ENCODE measurements around the gene GNAI2.

GNAI2 gene

DNA sequence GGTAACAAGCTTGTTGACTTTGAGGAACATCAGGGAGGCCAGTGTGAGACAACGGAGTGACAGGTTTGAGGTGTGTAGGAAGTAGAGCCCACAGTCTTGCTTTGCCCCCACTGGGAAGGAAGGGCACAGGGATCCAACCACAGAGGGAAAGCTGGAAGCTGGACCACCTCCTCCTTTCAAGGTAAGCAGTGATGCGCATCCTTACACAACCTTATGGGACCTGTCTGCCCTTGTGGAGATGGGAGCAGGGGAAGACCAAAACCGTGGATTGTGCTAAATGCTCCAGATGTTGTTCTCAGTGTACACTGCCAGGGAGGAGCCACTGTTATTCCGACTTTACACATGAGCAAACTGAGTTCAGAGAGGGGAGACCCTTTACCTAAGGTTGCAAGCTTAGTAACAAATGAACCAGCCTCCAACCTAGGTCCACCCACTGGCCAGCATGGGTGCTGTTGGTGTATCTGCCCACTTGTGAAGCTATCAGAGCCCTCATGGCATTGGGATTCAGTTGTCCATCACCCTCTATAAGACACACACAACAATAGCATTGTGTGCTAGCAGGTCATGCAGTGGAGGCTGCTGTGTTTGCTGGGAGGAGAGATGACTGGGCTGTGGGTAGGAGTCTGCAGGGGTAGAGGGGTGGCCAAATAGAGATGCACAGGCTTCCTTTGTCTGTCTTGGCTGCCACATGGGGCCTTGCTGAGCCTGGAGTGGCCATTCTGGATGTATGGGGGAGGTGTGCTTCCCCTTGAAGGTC, 42.3 kb downstream of the GNAI2 start:
- TF ChIP-seq SIN3A (IDR thresholded peaks at IDR 0.05; ENCODE audit: borderline replicate concordance, insufficient read depth, low read length) (no peak), TAF1 (IDR thresholded peaks at IDR 0.05; ENCODE audit: borderline replicate concordance, insufficient read depth, low read length) (no peak), REST (IDR thresholded peaks at IDR 0.05; ENCODE audit: insufficient read depth in 1 of 2, low read depth in 2 of 2, low read length in 2 of 2) (no peak), FOXP2 (optimal IDR thresholded peaks at IDR 0.05; ENCODE audit: borderline replicate concordance, extremely low read depth, extremely low read length, insufficient read depth) (no peak), POLR2AphosphoS5 (IDR thresholded peaks at IDR 0.05; ENCODE audit: low read depth, low read length) (no peak)

- TF ChIP-seq REST (IDR thresholded peaks at IDR 0.05; ENCODE audit: insufficient read depth in 1 of 2, low read depth in 2 of 2, low read length in 2 of 2) (no peak), POLR2AphosphoS5 (IDR thresholded peaks at IDR 0.05; ENCODE audit: low read depth, low read length) (no peak), SIN3A (IDR thresholded peaks at IDR 0.05; ENCODE audit: borderline replicate concordance, insufficient read depth, low read length) (no peak), FOXP2 (optimal IDR thresholded peaks at IDR 0.05; ENCODE audit: borderline replicate concordance, extremely low read depth, extremely low read length, insufficient read depth) (no peak), TAF1 (IDR thresholded peaks at IDR 0.05; ENCODE audit: borderline replicate concordance, insufficient read depth, low read length) (no peak)
Measured at GRCh38 chr3:50278880-50279224, 42.8 kb downstream of the GNAI2 start, which contains the start of gene LSMEM2. Gene LSMEM2, plus strand, starts transcription at chr3:50279087. Its CDS starts 27 bp downstream, at chr3:50279114.

DNA sequence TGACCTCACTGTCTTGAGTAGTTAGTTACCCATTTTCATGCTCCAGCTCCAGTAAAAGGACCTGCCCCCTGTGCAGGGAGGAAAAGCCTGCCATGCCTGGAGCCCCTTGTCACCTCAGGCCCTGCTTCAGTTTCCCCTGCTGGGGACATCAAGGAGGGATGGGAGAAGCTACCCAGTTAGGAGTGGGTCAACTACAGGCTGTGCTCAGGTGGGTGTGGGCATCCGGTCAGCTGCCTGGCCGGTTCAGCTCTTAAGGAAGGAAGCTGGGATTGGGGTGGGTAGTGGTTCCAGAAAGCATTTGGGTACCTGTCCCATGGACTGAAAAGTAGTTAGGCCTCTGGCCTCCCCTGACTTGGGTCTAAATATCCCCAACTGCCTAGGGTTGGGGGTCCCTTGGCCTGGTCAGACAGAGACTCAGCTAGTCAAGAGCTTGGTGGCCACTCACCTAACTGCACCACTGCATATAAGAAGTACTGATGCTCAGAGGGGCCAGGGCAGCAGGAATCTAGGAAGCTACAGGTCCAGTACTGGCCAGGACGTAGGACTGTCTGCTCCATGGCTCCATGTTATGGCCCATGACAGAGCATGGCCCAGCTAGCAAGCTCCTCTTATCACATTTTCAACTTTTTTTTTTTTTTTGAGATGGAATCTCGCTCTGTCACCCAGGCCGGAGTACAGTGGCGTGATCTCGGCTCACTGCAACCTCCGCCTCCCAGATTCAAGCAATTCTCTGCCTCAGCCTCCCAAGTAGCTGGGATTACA, 43.4 kb downstream of the GNAI2 start:
- TF ChIP-seq POLR2AphosphoS5 (IDR thresholded peaks at IDR 0.05; ENCODE audit: low read depth, low read length) (no peak), FOXP2 (optimal IDR thresholded peaks at IDR 0.05; ENCODE audit: borderline replicate concordance, extremely low read depth, extremely low read length, insufficient read depth) (no peak), SIN3A (IDR thresholded peaks at IDR 0.05; ENCODE audit: borderline replicate concordance, insufficient read depth, low read length) (no peak), TAF1 (IDR thresholded peaks at IDR 0.05; ENCODE audit: borderline replicate concordance, insufficient read depth, low read length) (no peak), REST (IDR thresholded peaks at IDR 0.05; ENCODE audit: insufficient read depth in 1 of 2, low read depth in 2 of 2, low read length in 2 of 2) (no peak)

GRCh38 chr3:50286322-50287227, 50.6 kb downstream of the GNAI2 start:
- TF ChIP-seq TAF1 (IDR thresholded peaks at IDR 0.05; ENCODE audit: borderline replicate concordance, insufficient read depth, low read length) (no peak), REST (IDR thresholded peaks at IDR 0.05; ENCODE audit: insufficient read depth in 1 of 2, low read depth in 2 of 2, low read length in 2 of 2) (no peak), SIN3A (IDR thresholded peaks at IDR 0.05; ENCODE audit: borderline replicate concordance, insufficient read depth, low read length) (no peak), POLR2AphosphoS5 (IDR thresholded peaks at IDR 0.05; ENCODE audit: low read depth, low read length) (no peak), FOXP2 (optimal IDR thresholded peaks at IDR 0.05; ENCODE audit: borderline replicate concordance, extremely low read depth, extremely low read length, insufficient read depth) (no peak)

All from PFSK-1 (cell line).